ENCODE measurements around the gene SERPINB1.

Gene SERPINB1

DNA sequence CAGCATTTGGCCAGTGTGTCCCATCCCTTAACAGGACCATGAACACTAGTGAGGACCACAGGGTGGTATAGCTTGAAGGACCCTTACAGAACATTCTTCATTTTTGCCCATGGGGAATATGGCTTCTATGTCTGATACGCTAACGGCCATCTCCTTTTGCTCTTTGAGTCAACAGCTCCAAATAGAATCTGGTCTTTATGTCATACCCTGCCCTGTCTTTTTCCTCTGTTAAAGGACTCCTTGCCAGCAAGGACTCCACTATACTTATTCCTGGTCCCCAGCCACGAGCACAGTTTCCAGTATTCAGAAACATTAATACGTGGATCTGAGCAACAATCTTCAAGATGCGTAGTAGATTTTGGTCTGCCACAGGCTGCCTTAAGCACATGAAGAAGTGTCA, 22.5 kb downstream of the SERPINB1 start:
- peaks cover 2% of the 10 kb centered on the region for H3K36me3 ChIP-seq (ENCODE audit: control insufficient read depth, insufficient read depth, low read length)
- peak overlapping the region; percentile 84 for H3K27ac ChIP-seq
- H3K79me2 ChIP-seq = no peaks in the 10 kb centered on the region
- H3K4me2 ChIP-seq (ENCODE audit: low read length) = no peak overlapping the region
- H3K4me1 ChIP-seq = peaks cover 35% of the 10 kb centered on the region
- H3K9ac ChIP-seq = no peak overlapping the region
- TF ChIP-seq, protein P1, sequence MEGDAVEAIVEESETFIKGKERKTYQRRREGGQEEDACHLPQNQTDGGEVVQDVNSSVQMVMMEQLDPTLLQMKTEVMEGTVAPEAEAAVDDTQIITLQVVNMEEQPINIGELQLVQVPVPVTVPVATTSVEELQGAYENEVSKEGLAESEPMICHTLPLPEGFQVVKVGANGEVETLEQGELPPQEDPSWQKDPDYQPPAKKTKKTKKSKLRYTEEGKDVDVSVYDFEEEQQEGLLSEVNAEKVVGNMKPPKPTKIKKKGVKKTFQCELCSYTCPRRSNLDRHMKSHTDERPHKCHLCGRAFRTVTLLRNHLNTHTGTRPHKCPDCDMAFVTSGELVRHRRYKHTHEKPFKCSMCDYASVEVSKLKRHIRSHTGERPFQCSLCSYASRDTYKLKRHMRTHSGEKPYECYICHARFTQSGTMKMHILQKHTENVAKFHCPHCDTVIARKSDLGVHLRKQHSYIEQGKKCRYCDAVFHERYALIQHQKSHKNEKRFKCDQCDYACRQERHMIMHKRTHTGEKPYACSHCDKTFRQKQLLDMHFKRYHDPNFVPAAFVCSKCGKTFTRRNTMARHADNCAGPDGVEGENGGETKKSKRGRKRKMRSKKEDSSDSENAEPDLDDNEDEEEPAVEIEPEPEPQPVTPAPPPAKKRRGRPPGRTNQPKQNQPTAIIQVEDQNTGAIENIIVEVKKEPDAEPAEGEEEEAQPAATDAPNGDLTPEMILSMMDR (IDR thresholded peaks at IDR 0.05) = no peak
- H2AFZ ChIP-seq = peak overlapping the region; percentile 60
- H3K4me3 ChIP-seq (ENCODE audit: low read depth, low read length) = no peak overlapping the region
- no peaks in the 10 kb centered on the region for H3K9me3 ChIP-seq (ENCODE audit: control insufficient read depth, low read length)
- no peaks in the 10 kb centered on the region for H3K27me3 ChIP-seq (ENCODE audit: control insufficient read depth, insufficient read depth, low read length)

DNA sequence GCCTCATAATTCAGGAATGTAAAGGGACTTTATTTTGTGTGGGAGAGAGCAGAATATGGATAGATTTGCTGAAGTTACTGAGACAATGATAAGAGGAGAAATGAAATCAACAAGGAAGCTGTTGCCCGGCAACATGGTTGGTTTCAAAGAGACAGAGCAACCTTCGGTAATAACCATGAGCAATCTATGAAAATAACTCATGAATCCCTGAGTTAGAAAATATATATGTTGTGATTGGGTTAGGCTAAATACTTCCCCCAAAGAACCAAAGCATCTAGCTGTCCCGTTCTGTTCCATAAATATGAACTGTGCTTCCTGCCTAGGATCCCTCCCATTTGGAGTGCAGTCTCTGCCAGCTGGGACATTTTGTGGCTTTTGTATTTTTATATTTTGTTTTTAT, 23.1 kb downstream of the SERPINB1 start:
- Histone ChIP-seq H3K9ac (no peak overlapping the region), H3K9me3 (ENCODE audit: control insufficient read depth, low read length) (no peaks in the 10 kb centered on the region), H3K4me2 (ENCODE audit: low read length) (peak overlapping the region; percentile 64), H3K36me3 (ENCODE audit: control insufficient read depth, insufficient read depth, low read length) (peaks cover 2% of the 10 kb centered on the region), H2AFZ (peak overlapping the region; percentile 60), H3K4me3 (ENCODE audit: low read depth, low read length) (peak overlapping the region; percentile 27), H3K4me1 (peaks cover 34% of the 10 kb centered on the region), H3K27me3 (ENCODE audit: control insufficient read depth, insufficient read depth, low read length) (no peaks in the 10 kb centered on the region), H3K27ac (peak overlapping the region; percentile 84), H3K79me2 (no peaks in the 10 kb centered on the region)
- TF ChIP-seq, protein P1 (IDR thresholded peaks at IDR 0.05) = no peak

DNA sequence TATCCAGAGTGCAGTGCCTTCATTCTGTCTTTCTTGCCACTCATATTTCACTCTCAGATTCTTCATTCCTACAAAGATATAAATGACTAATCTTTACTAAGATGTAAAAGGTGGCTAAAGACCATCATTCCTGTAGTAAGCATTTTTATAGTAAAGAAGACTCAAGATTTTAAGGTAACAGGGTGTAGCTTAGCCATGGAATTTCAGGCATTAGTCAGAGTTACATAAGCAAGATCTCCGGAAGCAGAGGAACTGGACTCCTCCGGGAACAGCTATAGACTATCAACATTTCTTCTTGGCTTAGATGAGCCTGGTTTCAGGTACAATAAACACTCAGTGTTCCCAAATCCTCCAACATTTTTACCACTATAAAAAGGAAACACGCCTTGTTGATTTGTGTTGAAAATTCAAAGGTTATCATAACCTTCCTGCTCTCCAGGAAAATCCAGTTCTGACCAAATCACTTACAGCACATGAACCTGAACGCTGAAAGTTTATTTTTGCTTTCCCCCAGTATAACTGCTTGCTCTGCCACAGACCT, 23.7 kb downstream of the SERPINB1 start:
- Histone ChIP-seq H3K27me3 (ENCODE audit: control insufficient read depth, insufficient read depth, low read length) (no peaks in the 10 kb centered on the region), H3K9me3 (ENCODE audit: control insufficient read depth, low read length) (no peaks in the 10 kb centered on the region), H3K4me3 (ENCODE audit: low read depth, low read length) (peak overlapping the region; percentile 27), H3K4me1 (peaks cover 28% of the 10 kb centered on the region), H2AFZ (peak overlapping the region; percentile 60), H3K36me3 (ENCODE audit: control insufficient read depth, insufficient read depth, low read length) (peaks cover 2% of the 10 kb centered on the region), H3K9ac (no peak overlapping the region), H3K79me2 (no peaks in the 10 kb centered on the region), H3K4me2 (ENCODE audit: low read length) (peak overlapping the region; percentile 64), H3K27ac (peak overlapping the region; percentile 84)
- TF ChIP-seq, protein P1 (IDR thresholded peaks at IDR 0.05) = no peak

DNA sequence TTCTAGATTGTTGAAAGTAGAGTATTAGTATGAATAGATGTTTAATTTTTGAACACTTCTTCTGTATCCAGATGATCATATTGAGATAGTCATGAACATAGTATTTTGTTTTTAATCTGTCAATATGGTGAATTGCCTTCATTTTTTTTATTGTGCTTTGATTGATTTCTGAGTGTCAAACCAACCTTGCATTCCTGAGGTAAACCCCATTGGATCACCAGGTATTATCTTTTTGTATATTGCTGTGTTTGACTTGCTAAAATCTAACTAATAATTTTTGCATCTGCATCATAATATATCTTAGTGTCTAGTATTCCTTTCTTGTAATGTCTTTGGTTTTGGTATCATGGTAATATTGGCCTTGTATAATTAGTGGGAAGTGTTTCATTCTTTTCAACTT, 25.5 kb downstream of the SERPINB1 start:
- H3K4me2 ChIP-seq (ENCODE audit: low read length) = no peak overlapping the region
- peaks cover 2% of the 10 kb centered on the region for H3K36me3 ChIP-seq (ENCODE audit: control insufficient read depth, insufficient read depth, low read length)
- TF ChIP-seq, protein P1 (IDR thresholded peaks at IDR 0.05) = no peak
- no peak overlapping the region for H3K4me3 ChIP-seq (ENCODE audit: low read depth, low read length)
- H3K9ac ChIP-seq = no peak overlapping the region
- peaks cover 25% of the 10 kb centered on the region for H3K4me1 ChIP-seq
- H3K79me2 ChIP-seq = no peaks in the 10 kb centered on the region
- no peaks in the 10 kb centered on the region for H3K27me3 ChIP-seq (ENCODE audit: control insufficient read depth, insufficient read depth, low read length)
- no peak overlapping the region for H2AFZ ChIP-seq
- no peaks in the 10 kb centered on the region for H3K9me3 ChIP-seq (ENCODE audit: control insufficient read depth, low read length)
- H3K27ac ChIP-seq = no peak overlapping the region

DNA sequence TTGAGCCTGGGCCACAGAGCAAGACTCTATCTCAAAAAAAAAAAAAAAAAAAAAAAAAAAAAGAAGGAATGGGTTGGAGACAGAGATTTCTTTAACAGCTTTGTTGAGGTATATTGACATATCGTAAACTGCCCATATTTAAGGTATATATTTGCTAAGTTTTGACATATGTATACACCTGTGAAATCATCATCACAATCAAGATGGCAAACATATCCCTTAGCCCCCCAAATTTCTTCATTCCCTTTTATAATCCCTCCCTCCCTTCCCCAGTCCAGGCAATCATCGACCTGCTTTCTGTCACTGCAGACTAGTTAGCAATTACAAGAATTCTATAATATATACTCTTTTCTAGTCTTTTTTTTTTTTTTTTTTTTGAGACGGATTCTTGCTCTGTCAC, 29.0 kb downstream of the SERPINB1 start:
- H3K4me2 ChIP-seq (ENCODE audit: low read length) = no peak overlapping the region

More for the DNA sequence above, 29.0 kb downstream of the SERPINB1 start:
- H3K9me3 ChIP-seq (ENCODE audit: control insufficient read depth, low read length) = no peaks in the 10 kb centered on the region
- no peak overlapping the region for H3K9ac ChIP-seq
- H3K27me3 ChIP-seq (ENCODE audit: control insufficient read depth, insufficient read depth, low read length) = no peaks in the 10 kb centered on the region
- peaks cover 6% of the 10 kb centered on the region for H3K4me1 ChIP-seq
- H2AFZ ChIP-seq = no peak overlapping the region
- no peak overlapping the region for H3K4me3 ChIP-seq (ENCODE audit: low read depth, low read length)
- H3K27ac ChIP-seq = no peak overlapping the region
- TF ChIP-seq, protein P1 (IDR thresholded peaks at IDR 0.05) = no peak
- peaks cover 2% of the 10 kb centered on the region for H3K36me3 ChIP-seq (ENCODE audit: control insufficient read depth, insufficient read depth, low read length)
- no peaks in the 10 kb centered on the region for H3K79me2 ChIP-seq
